ENCODE measurements around the gene OR8K3. TPM values are rescaled to one million over a fixed set of nuclear protein-coding genes. Genes with fewer than 3 reads are reported as not detected.

Gene OR8K3
- total and polyA plus RNA-seq, 4 donors, result not detected

- Histone ChIP-seq H3K4me3 (ENCODE audit: low read depth in 1 of 3, low read length in 3 of 3) (no peak overlapping the region), H3K4me1 (ENCODE audit: control insufficient read depth in 4 of 4, insufficient read depth in 4 of 4, low read length in 3 of 4) (no peaks in the 10 kb centered on the region), H3K27me3 (ENCODE audit: control insufficient read depth in 4 of 4, insufficient read depth in 4 of 4, low read length in 3 of 4) (no peaks in the 10 kb centered on the region), H3K9ac (ENCODE audit: low read depth in 1 of 2, low read length in 2 of 2) (no peak overlapping the region), H3K9me3 (ENCODE audit: control insufficient read depth in 4 of 4, low read length in 3 of 4) (peaks cover 0 to 2% (median 0%) of the 10 kb centered on the region in 4 donors), H3K36me3 (ENCODE audit: control insufficient read depth in 4 of 4, insufficient read depth in 3 of 4, low read depth in 1 of 4, low read length in 3 of 4) (no peaks in the 10 kb centered on the region), H3K27ac (ENCODE audit: low read depth in 1 of 2, low read length in 2 of 2) (no peak overlapping the region)
- TF ChIP-seq FOXA2 (IDR thresholded peaks at IDR 0.05) (no peak), RAD21 (IDR thresholded peaks at IDR 0.05) (no peak), SP1 (IDR thresholded peaks at IDR 0.05) (no peak), YY1 (IDR thresholded peaks at IDR 0.05) (no peak), GABPA (IDR thresholded peaks at IDR 0.05 in 1 of 2, conservative IDR thresholded peaks at IDR 0.05 in 1 of 2) (no peak), HNF4A (conservative IDR thresholded peaks at IDR 0.05) (no peak), RXRA (IDR thresholded peaks at IDR 0.05) (no peak), EGR1 (IDR thresholded peaks at IDR 0.05; ENCODE audit: low read depth in 2 of 2) (no peak), HNF4G (IDR thresholded peaks at IDR 0.05) (no peak), TAF1 (conservative IDR thresholded peaks at IDR 0.05) (no peak), ZBTB33 (IDR thresholded peaks at IDR 0.05) (no peak), MAX (IDR thresholded peaks at IDR 0.05) (no peak)
- whole genome bisulfite sequencing, result 63% methylated on average over 3 of the region's 3 CpGs
- no peak for DNase-seq (ENCODE audit: low spot score)
These were observed 18.2 kb downstream of the OR8K3 start for GRCh38 chr11:56333156-56333555.

- H3K9me3 ChIP-seq (ENCODE audit: control insufficient read depth in 4 of 4, low read length in 3 of 4), result peaks cover 0 to 2% (median 0%) of the 10 kb centered on the region in 4 donors
- DNase-seq (ENCODE audit: low spot score), result no peak
- no peak overlapping the region for H3K4me3 ChIP-seq (ENCODE audit: low read depth in 1 of 3, low read length in 3 of 3)
- no peaks in the 10 kb centered on the region for H3K27me3 ChIP-seq (ENCODE audit: control insufficient read depth in 4 of 4, insufficient read depth in 4 of 4, low read length in 3 of 4)
- no peak overlapping the region for H3K27ac ChIP-seq (ENCODE audit: low read depth in 1 of 2, low read length in 2 of 2)
- TF ChIP-seq HNF4G (IDR thresholded peaks at IDR 0.05), result no peak
- TF ChIP-seq, protein P1, sequence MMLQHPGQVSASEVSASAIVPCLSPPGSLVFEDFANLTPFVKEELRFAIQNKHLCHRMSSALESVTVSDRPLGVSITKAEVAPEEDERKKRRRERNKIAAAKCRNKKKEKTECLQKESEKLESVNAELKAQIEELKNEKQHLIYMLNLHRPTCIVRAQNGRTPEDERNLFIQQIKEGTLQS (IDR thresholded peaks at IDR 0.05), result no peak
- TF ChIP-seq NR2F2 (IDR thresholded peaks at IDR 0.05), result no peak
- no peak for TF ChIP-seq SP1 (IDR thresholded peaks at IDR 0.05)
- TF ChIP-seq TAF1 (conservative IDR thresholded peaks at IDR 0.05), result no peak
- no peak for TF ChIP-seq RAD21 (IDR thresholded peaks at IDR 0.05)
- no peak for TF ChIP-seq MAX (IDR thresholded peaks at IDR 0.05)
- no peak for TF ChIP-seq FOXA1 (IDR thresholded peaks at IDR 0.05)
- no peak for TF ChIP-seq ZBTB33 (IDR thresholded peaks at IDR 0.05)
- no peak for TF ChIP-seq FOXA2 (IDR thresholded peaks at IDR 0.05)
- no peaks in the 10 kb centered on the region for H3K36me3 ChIP-seq (ENCODE audit: control insufficient read depth in 4 of 4, insufficient read depth in 3 of 4, low read depth in 1 of 4, low read length in 3 of 4)
- no peaks in the 10 kb centered on the region for H3K4me1 ChIP-seq (ENCODE audit: control insufficient read depth in 4 of 4, insufficient read depth in 4 of 4, low read length in 3 of 4)
- H3K9ac ChIP-seq (ENCODE audit: low read depth in 1 of 2, low read length in 2 of 2), result no peak overlapping the region
These were observed 25.3 kb downstream of the OR8K3 start for GRCh38 chr11:56340289-56340688.
